Vagina (tissue), 2 donors: ENCODE results near the gene ULK2. TPM values are rescaled to one million over a fixed set of nuclear protein-coding genes. Genes with fewer than 3 reads are reported as not detected.

ENCODE experiments used
- DNase-seq, 2 donors: peaks; one replicate each; pipeline ENCODE4 v3.0.0-alpha.2; 2017; ENCODE audit errors: extremely low spot score in 2 of 2
- H3K27ac ChIP-seq: fragments of 200-600 bp; sonication (generic); one replicate; pipeline ENCODE4 v1.5.1; 2019
- H3K27me3 ChIP-seq: fragments of 200-600 bp; sonication (generic); one replicate; pipeline ENCODE4 v1.5.1; 2019
- H3K36me3 ChIP-seq, 2 donors: fragments of 200-600 bp; sonication (generic); one replicate each; pipeline ENCODE4 v1.5.1; 2017 to 2019
- H3K4me1 ChIP-seq: fragments of 200-600 bp; sonication (generic); one replicate; pipeline ENCODE4 v1.5.1; 2019
- H3K4me3 ChIP-seq, 2 donors: fragments of 200-600 bp; sonication (generic); 1 replicate in 1 of 2; 2 replicates in 1 of 2; pipeline ENCODE4 v1.5.1; 2016 to 2019
- H3K9me3 ChIP-seq: fragments of 200-600 bp; sonication (generic); one replicate; pipeline ENCODE4 v1.5.1; 2019
- CTCF ChIP-seq, 3 experiments: fragments of 450-650 bp in 2 of 3; fragments of 200-600 bp in 1 of 3; sonication (generic) in 1 of 3; IDR thresholded peaks; one replicate each; pipeline ENCODE4 v1.5.1; 2017 to 2019; ENCODE audit warnings: antibody characterized with exemption in 3 of 3, mild to moderate bottlenecking in 2 of 3, moderate library complexity in 2 of 3
- POLR2A ChIP-seq, 2 donors: fragments of 450-650 bp; IDR thresholded peaks; one replicate each; pipeline ENCODE4 v1.6.1; 2017; ENCODE audit warnings: antibody characterized with exemption in 2 of 2, mild to moderate bottlenecking in 2 of 2, moderate library complexity in 2 of 2
- POLR2AphosphoS5 ChIP-seq, 2 donors: sonication (generic); formaldehyde crosslinking; IDR thresholded peaks; one replicate each; pipeline ENCODE4 v1.9.0; 2017; ENCODE audit warnings: antibody characterized with exemption in 2 of 2, mild to moderate bottlenecking in 2 of 2, low read depth in 1 of 2; ENCODE audit not compliant: insufficient read depth in 1 of 2
- intact Hi-C: fragments of 100-400 bp; cut with DNase I; formaldehyde crosslinking; loops from one replicate; pipeline ENCODE4 v1.15.1; 2023
- total RNA-seq: library from RNA; depleted of rRNA; stranded (reverse); fragments of >200 nt; gene quantifications from one replicate; pipeline ENCODE4 v1.2.3, GENCODE V29; 2016

Gene ULK2
- total RNA-seq, 1 donor from 2014 or later: 25.3 TPM

GRCh38 chr17:19791918-19792550 is 75.7 kb downstream of the ULK2 start:
- Histone ChIP-seq H3K4me3 (no peak overlapping the region), H3K4me1 (no peaks in the 10 kb centered on the region), H3K9me3 (no peaks in the 10 kb centered on the region), H3K27me3 (no peaks in the 10 kb centered on the region), H3K36me3 (peaks cover 0 to 80% of the 10 kb centered on the region in 2 donors), H3K27ac (no peak overlapping the region)
- intact Hi-C loops: no loop called here
- DNase-seq: no peak
- TF ChIP-seq CTCF (IDR thresholded peaks at IDR 0.05): no peak
- no peak for TF ChIP-seq POLR2AphosphoS5 (IDR thresholded peaks at IDR 0.05; ENCODE audit: insufficient read depth in 1 of 2, low read depth in 1 of 2)
- no peak for TF ChIP-seq POLR2A (IDR thresholded peaks at IDR 0.05)

GRCh38 chr17:19787733-19788357 is 79.9 kb downstream of the ULK2 start:
- Histone ChIP-seq H3K27me3 (no peaks in the 10 kb centered on the region), H3K36me3 (peaks cover 0 to 44% of the 10 kb centered on the region in 2 donors), H3K4me1 (no peaks in the 10 kb centered on the region), H3K9me3 (no peaks in the 10 kb centered on the region), H3K4me3 (no peak overlapping the region), H3K27ac (no peak overlapping the region)
- intact Hi-C loops: no loop called here
- TF ChIP-seq POLR2A (IDR thresholded peaks at IDR 0.05): no peak
- TF ChIP-seq POLR2AphosphoS5 (IDR thresholded peaks at IDR 0.05; ENCODE audit: insufficient read depth in 1 of 2, low read depth in 1 of 2): no peak
- no peak for TF ChIP-seq CTCF (IDR thresholded peaks at IDR 0.05)
- no peak for DNase-seq

- Histone ChIP-seq H3K4me3 (no peak overlapping the region), H3K4me1 (no peaks in the 10 kb centered on the region), H3K9me3 (no peaks in the 10 kb centered on the region), H3K36me3 (peaks cover 0 to 51% of the 10 kb centered on the region in 2 donors), H3K27me3 (no peaks in the 10 kb centered on the region), H3K27ac (no peak overlapping the region)
- no peak for DNase-seq
- no peak for TF ChIP-seq POLR2A (IDR thresholded peaks at IDR 0.05)
- no peak for TF ChIP-seq POLR2AphosphoS5 (IDR thresholded peaks at IDR 0.05; ENCODE audit: insufficient read depth in 1 of 2, low read depth in 1 of 2)
- no peak for TF ChIP-seq CTCF (IDR thresholded peaks at IDR 0.05)
- intact Hi-C loops: no loop called here
Measured at GRCh38 chr17:19785854-19786253, 81.9 kb downstream of the ULK2 start.

GRCh38 chr17:19781488-19782458 is 86.0 kb downstream of the ULK2 start:
- no peak for DNase-seq
- TF ChIP-seq POLR2A (IDR thresholded peaks at IDR 0.05): no peak
- TF ChIP-seq CTCF (IDR thresholded peaks at IDR 0.05): no peak
- TF ChIP-seq POLR2AphosphoS5 (IDR thresholded peaks at IDR 0.05; ENCODE audit: insufficient read depth in 1 of 2, low read depth in 1 of 2): no peak
- no peak overlapping the region for H3K27ac ChIP-seq
- no peaks in the 10 kb centered on the region for H3K27me3 ChIP-seq
- H3K4me1 ChIP-seq: no peaks in the 10 kb centered on the region
- H3K9me3 ChIP-seq: no peaks in the 10 kb centered on the region
- intact Hi-C loops: no loop called here
- no peak overlapping the region for H3K4me3 ChIP-seq
- H3K36me3 ChIP-seq: peaks cover 0 to 60% of the 10 kb centered on the region in 2 donors
